H1 (cell line): ENCODE results near the gene PPARD. TPM values are rescaled to one million over a fixed set of nuclear protein-coding genes. Genes with fewer than 3 reads are reported as not detected.

ENCODE experiments used
- CTCF ChIA-PET: fragments of 300-600 bp; sonication (Branson Sonifier 250); formaldehyde crosslinking; loops from one replicate; lab custom pipeline; 2021; ENCODE audit not compliant: partially characterized antibody; lab: Charles Lee
- POLR2A ChIA-PET: fragments of 300-600 bp; sonication (Branson Sonifier 250); formaldehyde crosslinking; loops from one replicate; lab custom pipeline; 2021; ENCODE audit warnings: inconsistent platforms; ENCODE audit not compliant: partially characterized antibody; lab: Charles Lee
- DNase-seq, 2 experiments: peaks; one replicate each; pipeline versions ENCODE4 v3.0.0 to v3.0.0-alpha.2; 2010 to 2022; ENCODE audit warnings: low spot score in 2 of 2, low read depth in 1 of 2, mixed read lengths in 1 of 2
- FAIRE-seq: peaks from 2 replicates; lab custom pipeline; 2011; peaks lifted over from hg19 to GRCh38; lab: Jason Lieb, UNC
- H2AFZ ChIP-seq: 2 replicates; pipeline ENCODE4 v1.8.1; 2012; ENCODE audit warnings: low read length, inconsistent platforms
- H2AK5ac ChIP-seq: 2 replicates; pipeline ENCODE4 v1.6.1; 2013; ENCODE audit warnings: low read depth, low read length
- H2BK120ac ChIP-seq: replicated peaks from 2 replicates; pipeline ENCODE3; 2013; ENCODE audit warnings: low read depth, low read length, inconsistent platforms
- H2BK12ac ChIP-seq: 2 replicates; pipeline ENCODE4 v1.6.1; 2013; ENCODE audit warnings: low read depth, low read length
- H2BK15ac ChIP-seq: 2 replicates; pipeline ENCODE4 v1.6.1; 2013; ENCODE audit warnings: low read length
- H2BK20ac ChIP-seq: 2 replicates; pipeline ENCODE4 v1.6.1; 2013; ENCODE audit warnings: low read length
- H2BK5ac ChIP-seq: 2 replicates; pipeline ENCODE4 v1.6.1; 2013; ENCODE audit warnings: low read depth, low read length
- H3K14ac ChIP-seq: 2 replicates; pipeline ENCODE4 v1.6.1; 2013; ENCODE audit warnings: inconsistent platforms; ENCODE audit not compliant: insufficient read length
- H3K18ac ChIP-seq: 2 replicates; pipeline ENCODE4 v1.6.1; 2013; ENCODE audit warnings: low read length; ENCODE audit errors: extremely low read depth
- H3K23ac ChIP-seq: 2 replicates; pipeline ENCODE4 v1.6.1; 2013; ENCODE audit warnings: inconsistent platforms; ENCODE audit not compliant: insufficient read length
- H3K23me2 ChIP-seq: 2 replicates; pipeline ENCODE4 v1.6.1; 2013; ENCODE audit warnings: low read depth, low read length
- H3K27ac ChIP-seq: 2 replicates; pipeline ENCODE4 v1.6.1; 2011; ENCODE audit warnings: low read depth, low read length, inconsistent platforms
- H3K27me3 ChIP-seq, 4 experiments: replicated peaks in 1 of 4; 1 replicate in 1 of 4; 2 replicates in 3 of 4; pipeline versions ENCODE4 v1.6.1 to v1.8.1; 2011 to 2013; ENCODE audit warnings: low read length in 3 of 4, mild to moderate bottlenecking in 3 of 4, inconsistent platforms in 2 of 4, mixed read lengths in 2 of 4, moderate library complexity in 1 of 4; ENCODE audit not compliant: control insufficient read depth in 3 of 4, insufficient read depth in 3 of 4; ENCODE audit errors: extremely low read depth in 1 of 4
- H3K36me3 ChIP-seq, 4 experiments: 2 replicates each; pipeline versions ENCODE4 v1.6.1 to v1.8.1; 2011 to 2013; ENCODE audit warnings: mild to moderate bottlenecking in 4 of 4, low read length in 3 of 4, moderate library complexity in 2 of 4, control low read depth in 1 of 4, inconsistent platforms in 1 of 4; ENCODE audit not compliant: insufficient read depth in 4 of 4, control insufficient read depth in 2 of 4
- H3K4ac ChIP-seq: replicated peaks from 2 replicates; pipeline ENCODE3; 2013; ENCODE audit warnings: low read length, low read depth, mixed read lengths, inconsistent platforms; ENCODE audit not compliant: insufficient read length
- H3K4me1 ChIP-seq, 4 experiments: replicated peaks in 1 of 4; 1 replicate in 1 of 4; 2 replicates in 3 of 4; pipeline versions ENCODE4 v1.6.1 to v1.8.1; 2011 to 2013; ENCODE audit warnings: low read length in 3 of 4, inconsistent platforms in 2 of 4, mixed read lengths in 1 of 4; ENCODE audit not compliant: insufficient read depth in 4 of 4, control insufficient read depth in 3 of 4
- H3K4me2 ChIP-seq, 2 experiments: 2 replicates each; pipeline versions ENCODE4 v1.6.1 to v1.8.1; 2011 to 2013; ENCODE audit warnings: low read depth in 2 of 2, low read length in 2 of 2, control low read depth in 1 of 2, inconsistent platforms in 1 of 2, mild to moderate bottlenecking in 1 of 2; ENCODE audit not compliant: insufficient read depth in 1 of 2
- H3K4me3 ChIP-seq, 4 experiments: fragments of 200-600, 300-600 bp in 1 of 4; sonication (generic), shearing (Covaris generic), sonication (Bioruptor Twin) in 1 of 4; 2 replicates each; pipeline versions ENCODE4 v1.5.1 to v1.8.1; 2011 to 2016; ENCODE audit warnings: low read length in 4 of 4, low read depth in 3 of 4, control low read depth in 2 of 4, inconsistent platforms in 2 of 4, mild to moderate bottlenecking in 2 of 4, mixed read lengths in 1 of 4, moderate library complexity in 1 of 4; ENCODE audit not compliant: insufficient read depth in 2 of 4; ENCODE audit errors: extremely low read depth in 1 of 4
- H3K56ac ChIP-seq: replicated peaks from 2 replicates; pipeline ENCODE3; 2013; ENCODE audit warnings: low read depth, mild to moderate bottlenecking, mixed read lengths, low read length, inconsistent platforms; ENCODE audit not compliant: insufficient read length
- H3K79me1 ChIP-seq: 2 replicates; pipeline ENCODE4 v1.6.1; 2013; ENCODE audit warnings: low read depth, low read length, control low read depth
- H3K79me2 ChIP-seq, 2 experiments: 2 replicates each; pipeline versions ENCODE4 v1.6.1 to v1.8.1; 2012 to 2013; ENCODE audit warnings: low read length in 2 of 2, mild to moderate bottlenecking in 2 of 2, inconsistent platforms in 1 of 2; ENCODE audit not compliant: insufficient read depth in 2 of 2, control insufficient read depth in 1 of 2
- H3K9ac ChIP-seq, 4 experiments: replicated peaks in 1 of 4; 1 replicate in 1 of 4; 2 replicates in 3 of 4; pipeline versions ENCODE4 v1.6.1 to v1.8.1; 2011 to 2013; ENCODE audit warnings: low read depth in 3 of 4, low read length in 3 of 4, control low read depth in 2 of 4, mild to moderate bottlenecking in 2 of 4, moderate library complexity in 2 of 4, inconsistent platforms in 1 of 4; ENCODE audit errors: extremely low read depth in 1 of 4
- H3K9me3 ChIP-seq, 2 experiments: 2 replicates each; pipeline versions ENCODE4 v1.6.1 to v1.8.1; 2012 to 2013; ENCODE audit warnings: mild to moderate bottlenecking in 2 of 2, moderate library complexity in 2 of 2, control low read depth in 1 of 2, inconsistent platforms in 1 of 2, low read depth in 1 of 2, low read length in 1 of 2, mixed read lengths in 1 of 2; ENCODE audit not compliant: insufficient read depth in 2 of 2
- H4K20me1 ChIP-seq, 2 experiments: replicated peaks in 1 of 2; 2 replicates each; pipeline versions ENCODE3 to v1.8.1; 2011 to 2013; ENCODE audit warnings: inconsistent platforms in 2 of 2, low read length in 2 of 2, mild to moderate bottlenecking in 1 of 2; ENCODE audit not compliant: insufficient read depth in 2 of 2, control insufficient read depth in 1 of 2
- H4K5ac ChIP-seq: 2 replicates; pipeline ENCODE4 v1.6.1; 2013; ENCODE audit warnings: low read length, low read depth, mixed read lengths, inconsistent platforms; ENCODE audit not compliant: insufficient read length
- H4K8ac ChIP-seq: 2 replicates; pipeline ENCODE4 v1.8.0; 2013; ENCODE audit warnings: mild to moderate bottlenecking, moderate library complexity, low read length, inconsistent platforms; ENCODE audit not compliant: insufficient read depth; ENCODE audit errors: extremely low read depth
- H4K91ac ChIP-seq: replicated peaks from 2 replicates; pipeline ENCODE3; 2013; ENCODE audit warnings: low read length, mixed read lengths, inconsistent platforms; ENCODE audit not compliant: insufficient read length
- CBX5 ChIP-seq: fragments of 300-800, 300-1000 bp; sonication (generic); IDR thresholded peaks from 2 replicates; pipeline ENCODE4 v1.7.1; 2016; ENCODE audit warnings: antibody characterized with exemption, low read length, low read depth
- CHD2 ChIP-seq: IDR thresholded peaks from 2 replicates; pipeline ENCODE4 v1.6.1; 2012; ENCODE audit warnings: low read length, improper control_type of control experiment
- EGR1 ChIP-seq: IDR thresholded peaks from 2 replicates; pipeline ENCODE4 v1.6.1; 2011; ENCODE audit warnings: low read depth, low read length, borderline replicate concordance
- JUND ChIP-seq: IDR thresholded peaks from 2 replicates; pipeline ENCODE4 v1.6.1; 2011; ENCODE audit warnings: mild to moderate bottlenecking, improper control_type of control experiment, low read length
- KDM5A ChIP-seq: fragments of 200-600 bp; IDR thresholded peaks from 2 replicates; pipeline ENCODE4 v1.7.1; 2012; ENCODE audit warnings: mild to moderate bottlenecking, low read length, inconsistent platforms, mixed read lengths
- MAFK ChIP-seq: IDR thresholded peaks from 2 replicates; pipeline ENCODE4 v1.6.1; 2012; ENCODE audit warnings: low read depth, mild to moderate bottlenecking, improper control_type of control experiment, low read length
- WGBS, 2 experiments: shearing (Covaris generic) in 1 of 2; methylation state at CpG; one replicate each; pipeline versions ENCODE4 v1.1.6 to v1.1.7; 2013 to 2015; ENCODE audit warnings: low lambda C conversion rate in 2 of 2, mixed read lengths in 2 of 2, inconsistent platforms in 1 of 2, low coverage in 1 of 2, missing lambda C conversion rate in 1 of 2; ENCODE audit not compliant: insufficient replicate concordance in 2 of 2, insufficient coverage in 1 of 2, insufficient read length in 1 of 2; ENCODE audit errors: extremely low coverage in 1 of 2, missing lambda C conversion rate in 1 of 2; 5-methylcytosine and 5-hydroxymethylcytosine counted together
- polyA plus RNA-seq, 7 experiments: library from polyadenylated mRNA; depleted of rRNA in 3 of 7; stranded (reverse) in 5 of 7; unstranded in 2 of 7; fragments of >200 nt in 5 of 7; fragments of 200-250 nt in 2 of 7; gene quantifications; 1 replicate in 5 of 7; 2 replicates in 1 of 7; 4 replicates in 1 of 7; pipeline versions ENCODE4 v1.2.1 to v1.2.3, GENCODE V29; 2011 to 2013; ENCODE audit warnings: missing spikeins in 2 of 7, mixed read lengths in 2 of 7
- total RNA-seq: library from RNA; stranded (reverse); fragmentation: NEBNext Ultra II Directional; extraction: Animal tissue kit (Norgen Biotek cat#: 25700); gene quantifications from 2 replicates; pipeline ENCODE4 v1.2.1, GENCODE V29; 2021
- TF ChIP-seq, protein P1 (sequence below), 3 experiments: IDR thresholded peaks; 1 replicate in 2 of 3; 2 replicates in 1 of 3; pipeline versions ENCODE4 v1.5.1 to v1.6.1; 2011; ENCODE audit warnings: low read length in 3 of 3, mild to moderate bottlenecking in 3 of 3, inconsistent platforms in 2 of 3, low read depth in 1 of 3, moderate library complexity in 1 of 3; ENCODE audit not compliant: insufficient read depth in 1 of 3; ENCODE audit errors: control extremely low read depth in 1 of 3
- TF ChIP-seq, protein P2 (sequence below): IDR thresholded peaks from 2 replicates; pipeline ENCODE4 v1.6.1; 2012; ENCODE audit warnings: inconsistent platforms

PPARD gene
- total and polyA plus RNA-seq, 2 of the 8 experiments (the other 6 are each of a cell fraction or from before 2014, with no cell fraction given): 14.6 to 14.9 TPM

- H2BK120ac ChIP-seq: no peak overlapping the region
- H3K27me3 ChIP-seq: no peaks in the 10 kb centered on the region
- no peak overlapping the region for H3K14ac ChIP-seq
- no peak overlapping the region for H3K4me3 ChIP-seq
- H3K9me3 ChIP-seq: peaks cover 7 to 9% of the 10 kb centered on the region in 2 experiments
- peaks cover 2% of the 10 kb centered on the region; the same call in 1 of the 2 replicates for H3K79me1 ChIP-seq
- H3K4me2 ChIP-seq: no peak overlapping the region
- H3K27ac ChIP-seq: no peak overlapping the region
- TF ChIP-seq KDM5A: no peak
- TF ChIP-seq JUND: no peak
- TF ChIP-seq CHD2: no peak
- TF ChIP-seq, protein P1, sequence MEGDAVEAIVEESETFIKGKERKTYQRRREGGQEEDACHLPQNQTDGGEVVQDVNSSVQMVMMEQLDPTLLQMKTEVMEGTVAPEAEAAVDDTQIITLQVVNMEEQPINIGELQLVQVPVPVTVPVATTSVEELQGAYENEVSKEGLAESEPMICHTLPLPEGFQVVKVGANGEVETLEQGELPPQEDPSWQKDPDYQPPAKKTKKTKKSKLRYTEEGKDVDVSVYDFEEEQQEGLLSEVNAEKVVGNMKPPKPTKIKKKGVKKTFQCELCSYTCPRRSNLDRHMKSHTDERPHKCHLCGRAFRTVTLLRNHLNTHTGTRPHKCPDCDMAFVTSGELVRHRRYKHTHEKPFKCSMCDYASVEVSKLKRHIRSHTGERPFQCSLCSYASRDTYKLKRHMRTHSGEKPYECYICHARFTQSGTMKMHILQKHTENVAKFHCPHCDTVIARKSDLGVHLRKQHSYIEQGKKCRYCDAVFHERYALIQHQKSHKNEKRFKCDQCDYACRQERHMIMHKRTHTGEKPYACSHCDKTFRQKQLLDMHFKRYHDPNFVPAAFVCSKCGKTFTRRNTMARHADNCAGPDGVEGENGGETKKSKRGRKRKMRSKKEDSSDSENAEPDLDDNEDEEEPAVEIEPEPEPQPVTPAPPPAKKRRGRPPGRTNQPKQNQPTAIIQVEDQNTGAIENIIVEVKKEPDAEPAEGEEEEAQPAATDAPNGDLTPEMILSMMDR (IDR thresholded peaks at IDR 0.05; ENCODE audit: control extremely low read depth in 1 of 3, insufficient read depth in 1 of 3, low read depth in 1 of 3, low read length in 3 of 3): no peak
- TF ChIP-seq, protein P2, sequence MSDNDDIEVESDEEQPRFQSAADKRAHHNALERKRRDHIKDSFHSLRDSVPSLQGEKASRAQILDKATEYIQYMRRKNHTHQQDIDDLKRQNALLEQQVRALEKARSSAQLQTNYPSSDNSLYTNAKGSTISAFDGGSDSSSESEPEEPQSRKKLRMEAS: no peak
- TF ChIP-seq CBX5: no peak
- no peak for TF ChIP-seq EGR1
- no peak for TF ChIP-seq MAFK
- TF ChIP-seq, all 59 proteins: peak for 0
- Histone ChIP-seq H4K20me1 (peaks cover 0 to 2% of the 10 kb centered on the region in 2 experiments), H2AK5ac (no peak overlapping the region), H2BK5ac (no peak overlapping the region), H3K9ac (no peak overlapping the region), H2BK12ac (no peak overlapping the region), H3K18ac (no peak overlapping the region), H4K5ac (no peak overlapping the region), H4K91ac (no peak overlapping the region), H3K4me1 (no peaks in the 10 kb centered on the region), H3K23ac (no peak overlapping the region), H2BK15ac (no peak overlapping the region), H2AFZ (no peak overlapping the region), H3K56ac (no peak overlapping the region), H2BK20ac (no peak overlapping the region), H3K79me2 (no peaks in the 10 kb centered on the region), H3K23me2 (no peaks in the 10 kb centered on the region), H4K8ac (no peak overlapping the region), H3K36me3 (peaks cover 0 to 5% (median 0%) of the 10 kb centered on the region in 4 experiments; a peak in 1 of 8 replicates), H3K4ac (no peak overlapping the region)
- POLR2A ChIA-PET: no interaction called here
- FAIRE-seq: no peak
- WGBS, 2 experiments: 80% methylated on average over 2 of the region's 2 CpGs; no CpG with 5 or more reads in 1 of the 2 experiments
- CTCF ChIA-PET: interaction anchor here (0.7 to 2.8 kb wide), 7 partner anchors 9 to 75 kb away, joined by 3 to 9 read pairs (median 4); no protein-coding TSS in a partner anchor
- DNase-seq: no peak
These were observed 35.9 kb downstream of the PPARD start for GRCh38 chr6:35378261-35378660.
